Measurements from ENCODE around the gene ACSL3. TPM values are rescaled to one million over a fixed set of nuclear protein-coding genes. Genes with fewer than 3 reads are reported as not detected.

ACSL3 gene
- total RNA-seq, 1 donor from 2014 or later = 48.9 TPM

DNA sequence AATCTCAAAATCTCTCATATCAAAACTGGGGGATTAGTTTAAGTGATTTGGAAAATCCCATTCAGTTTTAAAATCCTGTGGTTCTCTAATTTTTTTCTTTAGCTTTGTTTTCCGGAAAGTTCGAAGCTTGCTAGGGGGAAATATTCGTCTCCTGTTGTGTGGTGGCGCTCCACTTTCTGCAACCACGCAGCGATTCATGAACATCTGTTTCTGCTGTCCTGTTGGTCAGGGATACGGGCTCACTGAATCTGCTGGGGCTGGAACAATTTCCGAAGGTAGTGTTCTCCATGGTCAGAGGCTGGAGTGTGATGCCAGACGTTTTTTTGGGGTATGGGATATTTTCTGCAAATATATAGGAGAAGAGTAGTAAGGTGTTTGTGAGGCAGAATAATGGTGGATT lies 66.1 kb downstream of the ACSL3 start:
- peaks cover 37 to 56% of the 10 kb centered on the region in 2 donors for H3K36me3 ChIP-seq
- intact Hi-C loops (cut with DNase I) = no loop called here
- no peaks in the 10 kb centered on the region for H3K9me3 ChIP-seq
- DNase-seq (ENCODE audit: low spot score in 2 of 2) = no peak
- H3K4me1 ChIP-seq = no peaks in the 10 kb centered on the region
- no peak overlapping the region for H3K4me3 ChIP-seq
- H3K27ac ChIP-seq = no peak overlapping the region
- TF ChIP-seq CTCF (IDR thresholded peaks at IDR 0.05) = no peak
- H3K27me3 ChIP-seq = no peaks in the 10 kb centered on the region

- intact Hi-C loops (cut with DNase I) = no loop called here
- DNase-seq (ENCODE audit: low spot score in 2 of 2) = no peak
- Histone ChIP-seq H3K27ac (no peak overlapping the region), H3K9me3 (no peaks in the 10 kb centered on the region), H3K4me1 (no peaks in the 10 kb centered on the region), H3K36me3 (peaks cover 36 to 54% of the 10 kb centered on the region in 2 donors), H3K27me3 (no peaks in the 10 kb centered on the region), H3K4me3 (no peak overlapping the region)
- TF ChIP-seq CTCF (IDR thresholded peaks at IDR 0.05) = no peak
Observed at GRCh38 chr2:222927600-222927999, 66.8 kb downstream of the ACSL3 start.

DNA sequence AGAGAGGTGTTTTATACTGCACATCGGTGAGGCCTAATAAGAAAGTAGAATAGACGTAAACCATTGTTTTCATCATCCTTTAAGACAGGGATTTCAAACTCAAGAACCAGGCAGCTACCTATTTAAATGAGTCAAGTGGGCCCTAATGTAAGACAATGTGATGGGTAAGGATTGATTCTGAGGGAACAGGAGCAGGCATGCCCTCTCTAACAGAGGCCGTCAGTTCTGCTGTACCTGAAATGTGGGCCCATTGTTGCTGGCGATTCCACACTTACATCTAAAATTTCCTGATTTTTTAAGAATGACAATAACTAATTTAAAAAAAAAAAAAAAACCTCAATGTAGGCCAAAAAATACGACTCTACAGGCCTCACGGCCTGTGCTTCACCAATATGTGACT lies 67.5 kb downstream of the ACSL3 start:
- intact Hi-C loops (cut with DNase I) = no loop called here
- H3K36me3 ChIP-seq = peaks cover 34 to 58% of the 10 kb centered on the region in 2 donors
- no peaks in the 10 kb centered on the region for H3K4me1 ChIP-seq

DNA sequence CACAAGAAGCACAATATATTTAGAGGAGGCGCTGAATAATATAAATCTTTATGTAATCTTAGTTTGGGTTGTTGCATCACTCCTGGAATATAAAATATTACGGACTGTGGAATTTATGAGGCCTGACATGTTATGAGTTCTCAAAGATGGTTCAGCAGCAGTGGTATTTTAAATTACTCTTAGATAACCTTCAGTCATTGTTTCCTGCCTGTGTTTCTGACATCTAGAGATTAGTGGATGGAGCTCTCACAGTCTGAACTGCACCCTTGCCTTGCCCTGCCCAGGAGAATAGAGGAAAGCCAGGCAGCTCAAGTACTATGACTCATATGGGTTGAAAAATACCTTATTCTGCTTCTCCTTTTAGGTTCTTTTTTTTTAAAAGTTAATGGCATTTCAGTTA lies 70.0 kb downstream of the ACSL3 start:
- no peak for TF ChIP-seq CTCF (IDR thresholded peaks at IDR 0.05)
- no peak for DNase-seq (ENCODE audit: low spot score in 2 of 2)
- intact Hi-C loops (cut with DNase I) = no loop called here
- Histone ChIP-seq H3K27ac (no peak overlapping the region), H3K36me3 (peaks cover 32 to 62% of the 10 kb centered on the region in 2 donors), H3K4me3 (no peak overlapping the region), H3K4me1 (no peaks in the 10 kb centered on the region), H3K9me3 (no peaks in the 10 kb centered on the region), H3K27me3 (no peaks in the 10 kb centered on the region)

More for the DNA sequence above, 67.5 kb downstream of the ACSL3 start:
- Histone ChIP-seq H3K27ac (no peak overlapping the region), H3K4me3 (no peak overlapping the region), H3K9me3 (no peaks in the 10 kb centered on the region), H3K27me3 (no peaks in the 10 kb centered on the region)
- no peak for DNase-seq (ENCODE audit: low spot score in 2 of 2)
- TF ChIP-seq CTCF (IDR thresholded peaks at IDR 0.05) = no peak

GRCh38 chr2:222931659-222932058 lies 70.8 kb downstream of the ACSL3 start:
- Histone ChIP-seq H3K36me3 (peaks cover 32 to 69% of the 10 kb centered on the region in 2 donors), H3K4me3 (no peak overlapping the region), H3K27ac (no peak overlapping the region), H3K27me3 (no peaks in the 10 kb centered on the region), H3K4me1 (no peaks in the 10 kb centered on the region), H3K9me3 (no peaks in the 10 kb centered on the region)
- intact Hi-C loops (cut with DNase I) = no loop called here
- no peak for TF ChIP-seq CTCF (IDR thresholded peaks at IDR 0.05)
- DNase-seq (ENCODE audit: low spot score in 2 of 2) = no peak

DNA sequence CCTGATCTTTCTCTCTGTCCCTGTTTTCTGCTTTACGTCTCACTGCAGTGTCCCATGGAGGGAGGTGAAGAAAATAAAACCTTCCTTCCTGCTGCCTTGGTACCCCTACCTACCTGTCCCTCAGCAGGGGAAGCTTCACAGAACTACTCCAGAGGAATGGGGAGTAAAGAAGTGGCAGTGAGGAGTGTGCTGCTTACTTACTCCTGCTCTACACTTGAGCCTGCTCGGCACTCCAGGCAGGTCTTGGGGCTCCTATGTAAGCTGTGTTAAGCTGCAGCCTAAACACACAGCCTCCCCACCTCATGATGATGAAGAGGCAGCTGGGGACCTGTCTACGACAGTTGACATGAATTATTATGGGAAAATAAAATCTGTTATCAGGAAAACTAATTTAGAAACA lies 72.6 kb downstream of the ACSL3 start:
- no peak for TF ChIP-seq CTCF (IDR thresholded peaks at IDR 0.05)
- intact Hi-C loops (cut with DNase I) = no loop called here
- Histone ChIP-seq H3K36me3 (peaks cover 31 to 78% of the 10 kb centered on the region in 2 donors), H3K4me3 (no peak overlapping the region), H3K27ac (no peak overlapping the region), H3K9me3 (peaks cover 5 to 16% of the 10 kb centered on the region in 2 donors), H3K4me1 (no peaks in the 10 kb centered on the region), H3K27me3 (no peaks in the 10 kb centered on the region)
- DNase-seq (ENCODE audit: low spot score in 2 of 2) = no peak

All from ascending aorta (tissue), 2 donors.